GM12864 (cell line): Measurements from ENCODE around the gene AGTPBP1.
"Not testable (repeated sequence)": the region's sequence is repeated elsewhere in the genome, so short reads cannot be mapped to it uniquely, and the experiment has no call there.

ENCODE experiments used
- DNase-seq: peaks from one replicate; pipeline ENCODE4 v3.0.0-alpha.2; 2011; ENCODE audit warnings: low read depth
- H3K4me3 ChIP-seq: 2 replicates; pipeline ENCODE4 v1.5.1; 2011; ENCODE audit warnings: mild to moderate bottlenecking, low read depth, low read length, control low read depth
- CTCF ChIP-seq: IDR thresholded peaks from 2 replicates; pipeline ENCODE4 v1.5.1; 2011; ENCODE audit warnings: low read depth, mild to moderate bottlenecking, moderate library complexity, low read length, control low read depth, inconsistent platforms; ENCODE audit errors: missing control alignments

Gene AGTPBP1

GRCh38 chr9:85600675-85601263 lies 141.0 kb downstream of the AGTPBP1 start:
- H3K4me3 ChIP-seq = no peak overlapping the region
- TF ChIP-seq CTCF = no peak
- no peak for DNase-seq

GRCh38 chr9:85599540-85600105 lies 142.1 kb downstream of the AGTPBP1 start:
- no peak for TF ChIP-seq CTCF
- no peak overlapping the region for H3K4me3 ChIP-seq
- DNase-seq = no peak

- DNase-seq = no peak
- no peak overlapping the region for H3K4me3 ChIP-seq
- TF ChIP-seq CTCF = no peak
Measured at GRCh38 chr9:85594316-85594715, 147.4 kb downstream of the AGTPBP1 start.

- no peak overlapping the region for H3K4me3 ChIP-seq
- no peak for DNase-seq
- TF ChIP-seq CTCF = no peak
Measured at GRCh38 chr9:85586684-85587083, 155.1 kb downstream of the AGTPBP1 start.

- no peak for TF ChIP-seq CTCF
- H3K4me3 ChIP-seq = no peak overlapping the region
- DNase-seq = no peak
Measured at GRCh38 chr9:85577353-85577952, 164.3 kb downstream of the AGTPBP1 start.

GRCh38 chr9:85575868-85576267 lies 165.9 kb downstream of the AGTPBP1 start:
- DNase-seq = no peak
- no peak overlapping the region for H3K4me3 ChIP-seq
- TF ChIP-seq CTCF = no peak

GRCh38 chr9:85573546-85573945 lies 168.2 kb downstream of the AGTPBP1 start:
- H3K4me3 ChIP-seq, DNase-seq: not testable (repeated sequence)

- DNase-seq = not testable (repeated sequence)
Measured at GRCh38 chr9:85572917-85573316, 168.8 kb downstream of the AGTPBP1 start.

More at GRCh38 chr9:85572917-85573316, 168.8 kb downstream of the AGTPBP1 start:
- not testable (repeated sequence) for H3K4me3 ChIP-seq
